GM12891 (cell line): ENCODE results near the gene BNC2.

ENCODE experiments used
- DNase-seq: peaks from one replicate; pipeline ENCODE4 v3.0.0; 2011; ENCODE audit warnings: low spot score; ENCODE audit not compliant: insufficient read length
- FAIRE-seq: peaks from 2 replicates; lab custom pipeline; 2011; peaks lifted over from hg19 to GRCh38; lab: Jason Lieb, UNC
- PAX5 ChIP-seq: IDR thresholded peaks from 2 replicates; pipeline ENCODE4 v1.6.1; 2011; ENCODE audit warnings: low read length, moderate library complexity, mild to moderate bottlenecking; ENCODE audit not compliant: insufficient read depth, severe bottlenecking
- POLR2A ChIP-seq: IDR thresholded peaks from 2 replicates; pipeline ENCODE4 v1.6.1; 2011; ENCODE audit warnings: low read depth, low read length, control low read depth
- POLR2AphosphoS5 ChIP-seq: IDR thresholded peaks from 2 replicates; pipeline ENCODE4 v1.6.1; 2011; ENCODE audit warnings: low read depth, low read length, control low read depth
- POU2F2 ChIP-seq: IDR thresholded peaks from 2 replicates; pipeline ENCODE4 v1.6.1; 2011; ENCODE audit warnings: low read depth, mild to moderate bottlenecking, control low read depth, low read length, moderate library complexity
- SPI1 ChIP-seq: IDR thresholded peaks from 2 replicates; pipeline ENCODE4 v1.6.1; 2011; ENCODE audit warnings: low read depth, low read length, control low read depth
- TAF1 ChIP-seq: IDR thresholded peaks from 2 replicates; pipeline ENCODE4 v1.6.1; 2011; ENCODE audit warnings: low read depth, low read length, control low read depth

The BNC2 gene

GRCh38 chr9:16613605-16614004 is 256.9 kb downstream of the BNC2 start:
- TF ChIP-seq TAF1: no peak
- TF ChIP-seq POLR2A: no peak
- no peak for TF ChIP-seq PAX5
- no peak for TF ChIP-seq SPI1
- no peak for TF ChIP-seq POU2F2
- no peak for TF ChIP-seq POLR2AphosphoS5
- DNase-seq (no peak), FAIRE-seq (no peak)

- TF ChIP-seq TAF1: no peak
- no peak for TF ChIP-seq POLR2A
- TF ChIP-seq SPI1: no peak
- TF ChIP-seq POU2F2: no peak
- no peak for TF ChIP-seq POLR2AphosphoS5
- no peak for TF ChIP-seq PAX5
- FAIRE-seq: no peak
Observed at GRCh38 chr9:16613051-16613450, 257.4 kb downstream of the BNC2 start.

GRCh38 chr9:16612627-16613026 is 257.8 kb downstream of the BNC2 start:
- no peak for TF ChIP-seq POU2F2
- TF ChIP-seq POLR2AphosphoS5: no peak
- TF ChIP-seq SPI1: no peak
- TF ChIP-seq PAX5: no peak
- no peak for TF ChIP-seq POLR2A
- no peak for TF ChIP-seq TAF1
- FAIRE-seq (no peak), DNase-seq (no peak)

More at GRCh38 chr9:16613051-16613450, 257.4 kb downstream of the BNC2 start:
- no peak for DNase-seq

GRCh38 chr9:16611983-16612382 is 258.5 kb downstream of the BNC2 start:
- no peak for DNase-seq
- TF ChIP-seq SPI1: no peak
- TF ChIP-seq POU2F2: no peak
- TF ChIP-seq POLR2AphosphoS5: no peak
- no peak for FAIRE-seq

GRCh38 chr9:16611001-16611400 is 259.5 kb downstream of the BNC2 start:
- no peak for TF ChIP-seq POLR2AphosphoS5
- TF ChIP-seq POLR2A: no peak
- no peak for TF ChIP-seq SPI1
- TF ChIP-seq POU2F2: no peak
- TF ChIP-seq PAX5: no peak
- TF ChIP-seq TAF1: no peak
- DNase-seq (no peak), FAIRE-seq (no peak)

GRCh38 chr9:16610538-16610937 is 259.9 kb downstream of the BNC2 start:
- DNase-seq (no peak), FAIRE-seq (no peak)
- TF ChIP-seq TAF1 (no peak), POLR2A (no peak), POLR2AphosphoS5 (no peak)

- FAIRE-seq (no peak), DNase-seq (no peak)
- TF ChIP-seq TAF1 (no peak), POU2F2 (no peak), POLR2AphosphoS5 (no peak), POLR2A (no peak), PAX5 (no peak), SPI1 (no peak)
Observed at GRCh38 chr9:16608906-16609305, 261.6 kb downstream of the BNC2 start.

- FAIRE-seq (no peak), DNase-seq (no peak)
- no peak for TF ChIP-seq POU2F2
Observed at GRCh38 chr9:16602494-16602893, 268.0 kb downstream of the BNC2 start.

- DNase-seq (no peak), FAIRE-seq (no peak)
- TF ChIP-seq POLR2AphosphoS5 (no peak), TAF1 (no peak), PAX5 (no peak), POLR2A (no peak), POU2F2 (no peak), SPI1 (no peak)
Observed at GRCh38 chr9:16601991-16602390, 268.5 kb downstream of the BNC2 start.

GRCh38 chr9:16598316-16598715 is 272.2 kb downstream of the BNC2 start:
- DNase-seq (no peak), FAIRE-seq (no peak)
- TF ChIP-seq SPI1 (no peak), POU2F2 (no peak)

- no peak for DNase-seq
- no peak for FAIRE-seq
- no peak for TF ChIP-seq SPI1
- no peak for TF ChIP-seq PAX5
- TF ChIP-seq POLR2AphosphoS5: no peak
- no peak for TF ChIP-seq POLR2A
- TF ChIP-seq POU2F2: no peak
- no peak for TF ChIP-seq TAF1
Observed at GRCh38 chr9:16597136-16597535, 273.3 kb downstream of the BNC2 start.
